ENCODE results near the gene GNAO1.

Gene GNAO1

DNA sequence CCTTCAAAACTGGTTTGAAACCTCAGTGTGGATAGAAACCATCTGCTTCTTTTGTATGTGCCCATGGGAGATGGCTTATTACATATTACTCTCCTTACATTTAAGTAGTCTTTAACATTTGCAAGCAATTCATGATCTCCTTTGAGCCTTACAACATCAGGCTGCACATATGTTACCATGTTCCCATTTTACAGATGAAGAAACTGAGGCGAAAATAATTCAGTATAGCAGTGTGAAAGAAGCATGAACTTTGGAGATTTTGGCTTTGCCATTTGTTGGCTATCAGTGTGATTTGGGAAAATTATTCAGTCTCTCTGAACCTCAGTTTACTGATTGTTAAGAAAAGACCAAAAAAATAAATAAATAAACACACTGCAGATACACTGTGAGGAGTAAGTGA lies 15.7 kb downstream of the GNAO1 start:
- H3K4me3 ChIP-seq (ENCODE audit: low read depth, low read length), result no peak overlapping the region
- TF ChIP-seq, protein P1, sequence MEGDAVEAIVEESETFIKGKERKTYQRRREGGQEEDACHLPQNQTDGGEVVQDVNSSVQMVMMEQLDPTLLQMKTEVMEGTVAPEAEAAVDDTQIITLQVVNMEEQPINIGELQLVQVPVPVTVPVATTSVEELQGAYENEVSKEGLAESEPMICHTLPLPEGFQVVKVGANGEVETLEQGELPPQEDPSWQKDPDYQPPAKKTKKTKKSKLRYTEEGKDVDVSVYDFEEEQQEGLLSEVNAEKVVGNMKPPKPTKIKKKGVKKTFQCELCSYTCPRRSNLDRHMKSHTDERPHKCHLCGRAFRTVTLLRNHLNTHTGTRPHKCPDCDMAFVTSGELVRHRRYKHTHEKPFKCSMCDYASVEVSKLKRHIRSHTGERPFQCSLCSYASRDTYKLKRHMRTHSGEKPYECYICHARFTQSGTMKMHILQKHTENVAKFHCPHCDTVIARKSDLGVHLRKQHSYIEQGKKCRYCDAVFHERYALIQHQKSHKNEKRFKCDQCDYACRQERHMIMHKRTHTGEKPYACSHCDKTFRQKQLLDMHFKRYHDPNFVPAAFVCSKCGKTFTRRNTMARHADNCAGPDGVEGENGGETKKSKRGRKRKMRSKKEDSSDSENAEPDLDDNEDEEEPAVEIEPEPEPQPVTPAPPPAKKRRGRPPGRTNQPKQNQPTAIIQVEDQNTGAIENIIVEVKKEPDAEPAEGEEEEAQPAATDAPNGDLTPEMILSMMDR (IDR thresholded peaks at IDR 0.05; ENCODE audit: low read depth, low read length), result no peak

DNA sequence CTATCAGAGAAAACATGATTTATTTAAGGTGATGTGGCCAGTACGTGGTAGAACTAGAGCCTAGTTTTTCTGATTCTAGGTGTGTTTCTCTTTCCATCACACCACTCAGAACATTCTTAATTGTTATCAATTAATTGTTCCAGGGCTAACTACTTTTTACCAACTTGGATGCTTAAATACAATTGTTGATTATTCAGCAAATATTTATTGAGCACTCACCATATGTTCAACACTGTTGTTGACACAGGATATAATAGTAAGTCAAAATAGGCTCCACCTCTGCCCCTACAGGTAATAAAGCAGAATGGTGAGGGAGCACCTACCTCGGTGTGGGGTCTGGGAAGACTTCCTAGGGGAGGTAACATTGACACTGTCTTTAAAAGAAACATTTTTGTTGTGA lies 16.1 kb downstream of the GNAO1 start:
- H3K4me3 ChIP-seq (ENCODE audit: low read depth, low read length), result no peak overlapping the region
- TF ChIP-seq, protein P1 (IDR thresholded peaks at IDR 0.05; ENCODE audit: low read depth, low read length), result no peak

DNA sequence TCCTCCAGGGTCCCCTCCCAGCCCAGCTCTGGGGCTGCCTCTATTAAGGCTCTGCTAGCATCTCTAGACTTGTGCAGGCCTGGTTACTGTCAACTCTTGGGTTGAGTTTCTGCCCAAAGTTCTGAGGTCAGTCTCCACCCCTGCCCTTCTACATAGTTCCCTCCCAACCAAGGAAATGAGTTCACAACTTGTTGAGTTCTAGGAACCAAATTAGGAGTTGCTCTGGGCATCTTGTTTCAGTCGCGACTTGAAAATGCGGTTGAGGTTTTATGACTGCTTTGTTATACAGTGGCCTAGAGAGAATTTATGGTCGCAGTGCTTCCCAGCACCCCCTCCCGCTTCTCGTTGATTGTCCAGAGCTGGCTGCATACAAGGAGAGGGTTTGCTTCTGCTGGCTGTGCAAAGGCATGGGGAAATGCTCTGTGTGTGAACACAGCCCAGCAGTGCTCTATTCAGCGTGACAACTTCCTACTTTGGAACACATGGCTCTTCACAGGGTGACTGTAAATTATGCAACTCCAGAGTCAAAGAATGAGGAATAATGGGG lies 20.2 kb downstream of the GNAO1 start:
- TF ChIP-seq, protein P1 (IDR thresholded peaks at IDR 0.05; ENCODE audit: low read depth, low read length), result no peak
- H3K4me3 ChIP-seq (ENCODE audit: low read depth, low read length), result no peak overlapping the region

DNA sequence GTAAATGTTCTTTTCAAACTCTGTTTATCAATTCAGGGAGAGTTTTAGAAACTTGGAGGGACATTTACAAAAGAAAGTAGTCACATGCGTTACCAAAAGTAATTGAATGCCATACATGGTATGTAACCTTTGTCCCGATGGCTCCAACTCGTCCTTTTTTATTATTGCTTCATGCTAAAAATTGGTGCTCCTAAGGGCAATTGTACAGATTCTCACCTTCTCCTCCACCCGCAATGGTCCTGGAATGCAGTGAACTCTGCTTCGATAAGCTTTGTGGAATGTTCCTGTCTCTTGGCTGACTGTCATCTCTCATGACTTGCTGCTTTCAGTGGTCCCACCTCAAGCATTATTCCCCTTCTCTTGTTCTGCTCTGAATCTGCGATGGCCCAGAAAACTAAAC lies 20.9 kb downstream of the GNAO1 start:
- no peak overlapping the region for H3K4me3 ChIP-seq (ENCODE audit: low read depth, low read length)
- TF ChIP-seq, protein P1 (IDR thresholded peaks at IDR 0.05; ENCODE audit: low read depth, low read length), result no peak

DNA sequence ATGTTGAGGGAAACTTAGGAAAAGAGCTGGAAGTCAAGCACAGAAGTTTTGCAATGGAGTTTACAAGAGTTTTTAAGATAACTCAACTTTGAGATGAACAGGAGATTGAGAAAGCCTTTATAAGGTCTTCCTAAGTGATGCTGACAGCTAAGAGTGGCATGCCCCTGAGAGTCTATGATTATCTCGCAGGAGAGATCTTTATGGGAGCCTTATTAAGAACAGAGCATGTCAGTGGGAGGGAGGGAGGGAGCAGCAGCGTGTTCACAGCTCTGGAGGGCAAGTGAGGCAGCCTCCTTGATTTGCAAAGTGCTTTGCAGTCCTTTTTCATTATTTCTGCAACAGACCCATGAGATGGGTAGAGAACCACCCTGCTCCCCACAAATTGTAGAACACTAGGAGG lies 30.7 kb downstream of the GNAO1 start:
- no peak overlapping the region for H3K4me3 ChIP-seq (ENCODE audit: low read depth, low read length)

DNA sequence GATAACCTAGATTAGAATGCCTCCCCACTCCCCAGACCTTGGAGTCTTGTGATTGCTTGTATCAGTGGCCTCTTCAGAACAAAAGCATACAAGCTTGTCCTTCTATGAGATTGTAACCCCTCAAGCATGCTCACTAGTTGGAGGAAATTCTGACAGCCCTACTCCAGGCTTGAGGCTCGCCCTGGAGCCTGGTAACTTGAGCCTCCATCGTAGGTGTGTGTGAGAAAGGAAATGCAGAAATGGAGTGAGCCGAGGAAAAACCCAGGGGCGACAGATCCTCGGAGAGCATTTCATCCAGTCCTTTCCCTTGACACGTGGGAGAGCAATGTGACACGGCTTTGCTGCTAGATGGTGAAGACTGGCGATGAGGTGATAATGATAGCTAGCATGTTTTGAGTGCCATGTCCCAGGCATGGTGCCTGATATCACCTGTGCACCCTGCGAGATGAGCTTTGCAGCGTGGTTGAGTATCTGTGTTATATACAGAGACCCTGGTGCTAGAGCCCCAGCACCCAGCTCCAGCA lies 31.2 kb downstream of the GNAO1 start:
- TF ChIP-seq, protein P1 (IDR thresholded peaks at IDR 0.05; ENCODE audit: low read depth, low read length), result no peak

More for the DNA sequence above, 30.7 kb downstream of the GNAO1 start:
- TF ChIP-seq, protein P1 (IDR thresholded peaks at IDR 0.05; ENCODE audit: low read depth, low read length), result no peak

DNA sequence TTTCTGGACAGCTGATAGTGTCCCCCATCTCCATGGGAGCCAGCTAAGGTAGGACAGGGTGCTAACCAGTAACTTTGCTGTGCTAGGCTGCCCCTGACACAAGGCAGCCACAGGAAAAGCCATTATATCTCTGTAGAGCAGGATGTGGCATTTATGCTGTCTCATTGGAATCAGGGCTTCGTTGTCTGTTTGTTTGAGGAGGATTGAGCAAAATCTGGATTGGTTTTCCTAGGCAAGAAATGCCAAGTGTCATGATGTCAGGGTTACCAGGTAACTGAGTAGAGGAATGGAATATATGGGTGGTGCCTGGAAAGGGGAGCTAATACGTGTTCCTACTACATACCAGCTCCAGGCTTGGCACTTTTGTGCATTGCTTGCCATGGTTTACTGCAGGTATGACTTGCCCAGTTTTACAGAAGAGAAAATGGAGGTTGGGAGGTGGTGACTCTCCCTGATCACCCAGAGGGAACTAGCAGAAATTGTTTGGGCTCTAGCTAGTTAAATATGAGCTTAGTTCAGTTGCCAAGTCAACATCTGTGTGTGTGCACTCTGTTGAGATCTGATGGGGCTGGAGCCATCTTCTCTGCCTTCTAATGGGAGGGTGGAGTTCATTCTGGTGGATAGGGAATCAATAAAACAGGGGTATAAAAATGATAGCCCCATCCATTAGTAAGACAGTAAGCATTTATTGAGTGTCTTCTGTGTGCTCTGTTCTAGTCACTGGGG lies 33.9 kb downstream of the GNAO1 start:
- TF ChIP-seq, protein P1 (IDR thresholded peaks at IDR 0.05; ENCODE audit: low read depth, low read length), result no peak
- H3K4me3 ChIP-seq (ENCODE audit: low read depth, low read length), result no peak overlapping the region

More for the DNA sequence above, 31.2 kb downstream of the GNAO1 start:
- H3K4me3 ChIP-seq (ENCODE audit: low read depth, low read length), result no peak overlapping the region
